Measurements from ENCODE around the gene VPS33A.

GRCh38 chr12:122228092-122228491 lies 38.2 kb downstream of the VPS33A start:
- TF ChIP-seq, protein P1, sequence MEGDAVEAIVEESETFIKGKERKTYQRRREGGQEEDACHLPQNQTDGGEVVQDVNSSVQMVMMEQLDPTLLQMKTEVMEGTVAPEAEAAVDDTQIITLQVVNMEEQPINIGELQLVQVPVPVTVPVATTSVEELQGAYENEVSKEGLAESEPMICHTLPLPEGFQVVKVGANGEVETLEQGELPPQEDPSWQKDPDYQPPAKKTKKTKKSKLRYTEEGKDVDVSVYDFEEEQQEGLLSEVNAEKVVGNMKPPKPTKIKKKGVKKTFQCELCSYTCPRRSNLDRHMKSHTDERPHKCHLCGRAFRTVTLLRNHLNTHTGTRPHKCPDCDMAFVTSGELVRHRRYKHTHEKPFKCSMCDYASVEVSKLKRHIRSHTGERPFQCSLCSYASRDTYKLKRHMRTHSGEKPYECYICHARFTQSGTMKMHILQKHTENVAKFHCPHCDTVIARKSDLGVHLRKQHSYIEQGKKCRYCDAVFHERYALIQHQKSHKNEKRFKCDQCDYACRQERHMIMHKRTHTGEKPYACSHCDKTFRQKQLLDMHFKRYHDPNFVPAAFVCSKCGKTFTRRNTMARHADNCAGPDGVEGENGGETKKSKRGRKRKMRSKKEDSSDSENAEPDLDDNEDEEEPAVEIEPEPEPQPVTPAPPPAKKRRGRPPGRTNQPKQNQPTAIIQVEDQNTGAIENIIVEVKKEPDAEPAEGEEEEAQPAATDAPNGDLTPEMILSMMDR (IDR thresholded peaks at IDR 0.05): no peak
- no peak for TF ChIP-seq EP300 (IDR thresholded peaks at IDR 0.05)
